Fibroblast of the aortic adventitia (primary cell): Measurements from ENCODE around the gene SH3BP5L. TPM values are rescaled to one million over a fixed set of nuclear protein-coding genes. Genes with fewer than 3 reads are reported as not detected.

Source experiments
- DNase-seq: peaks from one replicate; pipeline ENCODE4 v3.0.0-alpha.2; 2010; ENCODE audit warnings: low read depth
- H3K4me3 ChIP-seq: 2 replicates; pipeline ENCODE4 v1.5.1; 2011; ENCODE audit warnings: low read depth, mild to moderate bottlenecking, control low read depth, low read length, moderate library complexity
- CTCF ChIP-seq: IDR thresholded peaks from 2 replicates; pipeline ENCODE4 v1.5.1; 2011; ENCODE audit warnings: mild to moderate bottlenecking, low read length, control low read depth, inconsistent platforms; ENCODE audit not compliant: insufficient read depth
- small RNA-seq: library from RNA; depleted of rRNA; stranded (forward); fragments of <200 nt; gene quantifications from one replicate; pipeline ENCODE3, GENCODE V24; 2012
- total RNA-seq: library from RNA; depleted of rRNA; stranded (reverse); fragments of >200 nt; gene quantifications from 2 replicates; pipeline ENCODE4 v1.2.3, GENCODE V29; 2012; ENCODE audit warnings: low replicate concordance

Gene SH3BP5L
- total RNA-seq, 1 donor: 21.8 TPM

GRCh38 chr1:248776991-248777390 is 48.7 kb downstream of the SH3BP5L start:
- no peak for TF ChIP-seq CTCF
- H3K4me3 ChIP-seq: no peak overlapping the region
- no peak for DNase-seq

GRCh38 chr1:248775441-248775840 is 50.3 kb downstream of the SH3BP5L start:
- H3K4me3 ChIP-seq: no peak overlapping the region
- no peak for TF ChIP-seq CTCF
- no peak for DNase-seq

Small RNAs within 50 kb of the gene (small RNA-seq; reads per million reads assigned to genes)
- not detected for gene MIR3124

Other genes with a start within 250 kb of the SH3BP5L start
- not detected in 2 replicates for gene OR2T10, start 228.2 kb downstream of the SH3BP5L start, total RNA-seq
- gene OR2T11, start 190.8 kb downstream of the SH3BP5L start, total RNA-seq: not detected in 2 replicates
- gene OR2T35, start 180.6 kb downstream of the SH3BP5L start, total RNA-seq: not detected in 2 replicates
- not detected in 2 replicates for gene OR2T27, start 170.4 kb downstream of the SH3BP5L start, total RNA-seq
- not detected in 2 replicates for gene OR14I1, start 123.1 kb downstream of the SH3BP5L start, total RNA-seq
- 0.27 TPM in 1 of 2 replicates, not detected in the other for gene LYPD8, start 70.2 kb downstream of the SH3BP5L start, total RNA-seq
- gene ZNF672, start 12.3 kb upstream of the SH3BP5L start, total RNA-seq: 12.9 and 14.0 TPM in 2 replicates
- gene ZNF692, start 33.2 kb upstream of the SH3BP5L start, total RNA-seq: 8.9 and 9.6 TPM in 2 replicates
- gene PGBD2, start 80.3 kb upstream of the SH3BP5L start, total RNA-seq: 3.1 and 4.7 TPM in 2 replicates